Stimulated activated CD8-positive, alpha-beta memory T cell treated with anti-CD3 and anti-CD28 coated beads, Interleukin-7, amount 100 ng/mL, for 1 hour (primary cell): ENCODE data around the gene RNF115.

Experiments
- DNase-seq, 2 donors: peaks; one replicate each; pipeline ENCODE4 v3.0.0-alpha.2; 2020; ENCODE audit warnings: low read depth in 2 of 2

The RNF115 gene

DNA sequence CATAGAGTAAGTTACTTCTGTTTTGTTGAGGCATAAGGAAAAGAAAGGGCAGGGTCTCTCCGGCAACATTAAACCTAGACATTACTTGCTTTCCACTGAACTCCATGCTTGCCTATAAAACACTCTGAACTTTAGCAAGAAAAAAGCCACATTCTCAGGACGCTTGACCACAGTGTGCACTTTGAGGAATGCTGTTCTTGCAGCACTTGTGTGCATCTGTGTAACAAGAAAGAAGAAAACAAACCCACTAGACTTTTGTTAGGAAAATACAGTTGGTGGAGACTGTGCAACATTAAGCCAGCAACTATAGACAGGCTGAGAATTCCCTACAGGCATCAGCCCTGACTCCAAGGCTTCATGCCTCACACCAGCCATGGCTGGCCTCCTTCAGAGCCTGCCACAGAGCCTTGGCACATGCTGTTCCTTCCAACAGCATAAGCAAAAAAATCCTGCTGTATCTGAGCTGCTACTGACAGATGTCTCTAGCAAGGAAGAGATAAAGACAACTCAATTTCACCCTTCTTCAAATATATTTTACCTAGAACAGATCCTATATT, 122.5 kb downstream of the RNF115 start:
- no peak for DNase-seq

DNA sequence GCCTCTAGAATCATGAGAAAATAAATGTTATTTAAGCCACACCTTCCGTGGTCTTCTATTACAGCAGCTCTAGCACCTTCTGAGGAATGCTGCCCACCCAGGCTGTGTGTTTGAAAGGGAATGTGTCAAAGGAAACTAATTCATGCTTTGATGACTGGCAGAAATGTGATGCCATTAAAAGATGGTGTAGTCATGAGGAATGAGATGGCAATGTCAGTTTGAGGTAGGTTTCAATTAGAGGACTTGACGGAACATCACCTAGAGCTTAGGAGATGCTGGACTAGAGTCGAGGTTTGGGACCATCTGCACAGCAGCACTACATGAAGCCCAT, 127.3 kb downstream of the RNF115 start:
- no peak for DNase-seq

DNA sequence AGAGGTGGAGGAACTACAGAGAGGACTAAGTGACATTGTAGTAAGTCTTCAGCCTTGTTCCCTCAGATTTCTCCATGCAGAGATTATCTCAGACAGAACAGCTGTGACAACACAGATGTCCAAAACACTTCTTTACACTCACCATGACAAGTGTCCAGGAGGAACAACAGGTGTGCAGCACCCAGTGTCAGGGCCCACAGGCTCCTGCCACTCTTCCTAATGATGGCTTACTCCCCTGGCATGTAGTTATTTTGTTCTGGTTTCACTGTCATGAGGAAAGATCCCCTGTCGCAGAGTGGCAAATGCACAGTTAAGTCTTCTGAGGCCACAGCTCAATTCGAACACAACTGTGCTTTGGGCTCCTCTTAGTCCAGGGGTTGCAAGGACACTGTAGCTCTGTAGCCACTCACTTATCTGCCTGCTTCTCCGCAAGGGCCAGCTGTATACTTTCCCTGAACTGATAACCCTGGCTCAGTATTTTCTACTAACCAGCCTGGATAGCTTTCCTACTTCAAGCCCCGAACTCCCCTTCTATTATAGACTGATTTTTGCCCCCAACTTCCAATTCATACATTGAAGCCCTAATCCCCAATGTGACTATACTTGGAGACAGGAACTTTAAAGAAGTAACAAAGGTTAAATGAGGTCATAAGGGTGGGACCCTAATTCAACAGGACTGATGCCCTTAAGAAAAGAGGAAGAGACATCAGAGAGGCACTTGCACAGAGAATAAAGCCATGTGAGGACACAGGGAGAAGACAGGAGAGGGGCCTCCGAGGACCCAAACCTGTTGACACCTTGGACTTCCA, 127.9 kb downstream of the RNF115 start:
- no peak for DNase-seq

DNA sequence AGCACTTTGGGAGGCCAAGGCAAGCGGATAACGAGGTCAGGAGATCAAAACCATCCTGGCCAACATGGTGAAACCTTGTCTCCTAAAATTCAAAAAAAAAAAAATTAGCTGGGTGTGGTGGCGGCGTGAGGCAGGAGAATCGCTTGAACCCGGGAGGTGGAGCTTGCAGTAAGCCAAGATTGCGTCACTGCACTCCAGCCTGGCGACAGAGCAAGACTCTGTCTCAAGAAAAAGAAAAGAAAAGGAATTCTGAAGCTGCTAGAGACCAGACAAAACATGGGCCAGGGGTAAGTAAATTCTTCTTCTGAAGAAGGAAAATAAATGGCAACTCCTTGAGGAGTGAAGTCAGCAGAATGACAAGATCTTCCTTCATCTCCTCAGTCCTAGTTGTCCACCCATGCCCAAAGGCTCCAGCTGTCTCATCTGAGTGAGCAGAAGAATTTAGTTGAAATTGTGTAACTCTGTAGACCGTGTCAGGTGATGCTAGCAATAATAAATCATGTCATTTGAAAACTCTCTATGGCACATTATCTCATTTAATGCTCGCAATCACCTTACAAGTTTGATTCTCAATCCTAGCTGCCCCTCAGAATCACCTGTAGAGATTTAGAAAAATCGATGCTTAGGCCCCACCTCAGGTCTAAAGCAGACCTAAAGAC, 131.0 kb downstream of the RNF115 start:
- no peak for DNase-seq

DNA sequence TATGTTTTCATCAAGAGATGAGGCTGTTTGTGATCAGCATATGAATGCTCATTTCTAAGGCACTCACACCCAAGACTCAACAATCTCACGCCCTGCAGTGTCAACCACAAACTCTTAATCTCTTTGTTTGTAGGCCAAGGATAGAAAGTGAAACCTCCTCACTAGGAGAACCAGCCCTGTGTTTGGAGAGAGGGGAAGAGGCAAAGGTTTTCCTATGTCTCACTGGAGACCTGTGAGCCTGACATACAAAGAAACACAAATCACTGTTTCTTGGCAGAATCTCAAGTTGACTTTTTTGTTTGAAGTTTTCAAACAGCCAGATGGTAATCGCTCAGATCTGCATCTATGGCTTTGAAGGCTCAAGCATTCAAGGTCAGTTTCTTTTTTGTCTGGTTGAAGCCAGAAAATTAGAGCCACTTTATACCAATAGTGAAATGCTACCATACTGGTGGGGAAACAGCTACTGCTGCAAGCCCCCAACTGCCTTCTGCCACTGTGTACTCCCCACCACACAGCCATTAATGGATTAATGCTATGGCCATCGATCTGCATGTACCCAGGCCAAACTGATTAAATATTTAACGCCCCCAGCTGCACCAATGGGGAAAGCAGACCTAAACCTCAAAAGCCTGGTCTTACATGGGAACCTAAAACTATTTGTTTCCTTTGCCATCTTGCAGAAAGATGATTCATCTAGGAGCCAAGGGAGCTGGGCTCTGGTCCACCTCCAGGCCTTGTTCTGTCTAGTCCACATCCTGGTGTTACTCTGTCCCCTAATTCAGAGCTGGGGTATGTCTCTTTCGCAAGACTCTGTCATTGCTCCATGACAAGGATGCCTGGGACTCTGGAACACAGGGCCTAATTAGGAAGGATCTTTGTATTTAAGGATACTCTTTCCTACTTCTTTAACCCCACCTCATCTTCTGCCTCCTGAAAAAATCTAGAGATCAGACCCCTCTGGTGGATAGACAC, 133.0 kb downstream of the RNF115 start:
- peak in 1 of 2 donors; percentile 10 for DNase-seq

DNA sequence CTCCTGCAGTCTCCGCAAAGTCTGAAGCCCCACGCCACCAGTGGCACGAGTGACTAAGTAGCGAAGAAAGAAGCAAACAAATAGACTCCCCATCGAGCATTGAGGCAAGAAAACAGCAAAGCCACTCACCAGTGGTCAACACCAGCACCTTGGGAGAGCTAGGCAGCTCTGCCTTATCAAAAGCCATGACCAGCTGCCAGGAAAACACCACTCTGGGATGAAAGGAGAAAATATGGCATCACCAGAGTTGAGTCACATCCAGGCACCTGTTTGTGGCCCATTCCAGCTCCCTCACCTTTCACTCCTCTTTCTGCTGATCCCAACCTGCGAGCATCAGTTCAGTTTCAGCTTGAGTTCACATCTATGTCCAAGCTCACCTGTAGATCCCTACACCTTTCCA, 134.0 kb downstream of the RNF115 start:
- DNase-seq, result no peak

DNA sequence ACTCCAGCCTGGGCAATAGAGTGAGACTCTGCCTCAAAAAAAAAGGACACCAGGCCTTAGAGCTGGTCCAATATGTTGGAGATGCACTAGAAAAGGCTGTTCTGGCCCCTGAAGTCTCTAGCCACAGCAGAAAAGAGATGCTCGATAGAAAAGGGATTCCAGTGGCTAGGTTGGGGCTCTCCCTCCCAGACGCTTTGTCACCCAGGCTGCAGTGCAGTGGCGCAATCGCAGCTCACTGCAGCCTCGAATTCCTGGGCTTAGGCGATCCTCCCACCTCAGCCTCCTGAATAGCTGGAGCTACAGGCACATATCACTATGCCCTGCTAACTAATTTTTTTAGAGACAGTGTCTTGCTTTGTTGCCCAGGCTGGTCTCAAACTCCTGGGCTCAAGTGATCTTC, 135.0 kb downstream of the RNF115 start:
- DNase-seq, result no peak
